ENCODE data around the gene ZMIZ2.
"Not testable (repeated sequence)": the region's sequence is repeated elsewhere in the genome, so short reads cannot be mapped to it uniquely, and the experiment has no call there.

Gene ZMIZ2

GRCh38 chr7:44775383-44776107 lies 26.9 kb downstream of the ZMIZ2 start:
- DNase-seq, result no peak

GRCh38 chr7:44776211-44776610 lies 27.6 kb downstream of the ZMIZ2 start:
- DNase-seq, result no peak

GRCh38 chr7:44782460-44782859 lies 33.8 kb downstream of the ZMIZ2 start:
- DNase-seq, result no peak

- DNase-seq, result no peak
Observed at GRCh38 chr7:44783407-44783806, 34.8 kb downstream of the ZMIZ2 start.

GRCh38 chr7:44784364-44784763 lies 35.7 kb downstream of the ZMIZ2 start:
- no peak for DNase-seq

- not testable (repeated sequence) for DNase-seq
Observed at GRCh38 chr7:44785218-44785617, 36.6 kb downstream of the ZMIZ2 start.

- DNase-seq, result no peak
Observed at GRCh38 chr7:44787041-44787440, 38.4 kb downstream of the ZMIZ2 start.

- DNase-seq, result no peak
Observed at GRCh38 chr7:44787762-44788161, 39.1 kb downstream of the ZMIZ2 start.

GRCh38 chr7:44789990-44790389 lies 41.3 kb downstream of the ZMIZ2 start:
- no peak for DNase-seq

- no peak for DNase-seq
Observed at GRCh38 chr7:44791278-44792219, 42.9 kb downstream of the ZMIZ2 start.

- DNase-seq, result no peak
Observed at GRCh38 chr7:44793919-44794318, 45.3 kb downstream of the ZMIZ2 start.

GRCh38 chr7:44794331-44794730 lies 45.7 kb downstream of the ZMIZ2 start:
- no peak for DNase-seq

GRCh38 chr7:44796034-44796503 lies 47.4 kb downstream of the ZMIZ2 start:
- DNase-seq, result no peak

- peak; percentile 54 for DNase-seq
Observed at GRCh38 chr7:44796504-44797328, 48.1 kb downstream of the ZMIZ2 start, which contains the start of gene PPIA. Gene PPIA (plus strand): TSS chr7:44796681. CDS start chr7:44796725, 44 bp downstream.

GRCh38 chr7:44797329-44798258 lies 48.9 kb downstream of the ZMIZ2 start:
- no peak for DNase-seq

GRCh38 chr7:44798649-44799305 lies 50.1 kb downstream of the ZMIZ2 start:
- DNase-seq, result no peak

GRCh38 chr7:44799939-44800338 lies 51.3 kb downstream of the ZMIZ2 start:
- DNase-seq, result no peak

- no peak for DNase-seq
Observed at GRCh38 chr7:44801890-44802289, 53.2 kb downstream of the ZMIZ2 start.

- no peak for DNase-seq
Observed at GRCh38 chr7:44802418-44803025, 53.9 kb downstream of the ZMIZ2 start.

- not testable (repeated sequence) for DNase-seq
Observed at GRCh38 chr7:44803828-44804519, 55.3 kb downstream of the ZMIZ2 start.
